Neural progenitor cell (in vitro differentiated cells): ENCODE data around the gene SPINK1. TPM values are rescaled to one million over a fixed set of nuclear protein-coding genes. Genes with fewer than 3 reads are reported as not detected.
"Not testable (repeated sequence)": the region's sequence is repeated elsewhere in the genome, so short reads cannot be mapped to it uniquely, and the experiment has no call there.

Source experiments
- DNase-seq: peaks from one replicate; pipeline ENCODE4 v3.0.0-alpha.2; 2016; ENCODE audit warnings: low spot score
- H2AFZ ChIP-seq: fragments of 200-600 bp; sonication (generic); replicated peaks from 2 replicates; pipeline ENCODE4 v1.6.1; 2016; ENCODE audit warnings: antibody characterized with exemption
- H3F3A ChIP-seq: fragments of 200-600 bp; sonication (generic); 2 replicates; pipeline ENCODE4 v1.6.1; 2016; ENCODE audit warnings: antibody characterized with exemption, low read depth
- H3K27ac ChIP-seq: fragments of 200-600 bp; sonication (generic); 2 replicates; pipeline ENCODE4 v1.5.1; 2016; ENCODE audit warnings: mild to moderate bottlenecking
- H3K27me3 ChIP-seq: fragments of 200-600 bp; sonication (generic); 2 replicates; pipeline ENCODE4 v1.6.1; 2016; ENCODE audit warnings: mild to moderate bottlenecking, moderate library complexity
- H3K36me3 ChIP-seq: fragments of 200-600 bp; sonication (generic); 2 replicates; pipeline ENCODE4 v1.5.1; 2016
- H3K4me1 ChIP-seq: fragments of 200-600 bp; sonication (generic); 2 replicates; pipeline ENCODE4 v1.6.1; 2016; ENCODE audit warnings: mixed run types
- H3K4me2 ChIP-seq: fragments of 200-600 bp; sonication (generic); 2 replicates; pipeline ENCODE4 v1.6.1; 2016
- H3K4me3 ChIP-seq: fragments of 200-600 bp; sonication (generic); 2 replicates; pipeline ENCODE4 v1.5.1; 2016
- H3K79me2 ChIP-seq: fragments of 200-600 bp; sonication (generic); 2 replicates; pipeline ENCODE4 v1.6.1; 2016; ENCODE audit warnings: low read depth
- H3K9ac ChIP-seq: fragments of 200-600 bp; sonication (generic); 2 replicates; pipeline ENCODE4 v1.6.1; 2016
- H3K9me3 ChIP-seq: fragments of 200-600 bp; sonication (generic); 2 replicates; pipeline ENCODE4 v1.5.1; 2016; ENCODE audit warnings: low read depth
- H4K20me1 ChIP-seq: fragments of 200-600 bp; sonication (generic); 2 replicates; pipeline ENCODE4 v1.6.1; 2016; ENCODE audit warnings: low read depth
- H3K27ac Mint-ChIP-seq: 3 replicates; pipeline ENCODE4 v1.8.0; 2021; ENCODE audit warnings: mixed read lengths
- H3K27me3 Mint-ChIP-seq: 2 replicates; pipeline ENCODE4 v1.8.0; 2022; ENCODE audit warnings: low read depth, mild to moderate bottlenecking, inconsistent platforms, moderate library complexity, mixed read lengths; ENCODE audit not compliant: insufficient read depth
- H3K36me3 Mint-ChIP-seq: 3 replicates; pipeline ENCODE4 v1.8.0; 2021; ENCODE audit warnings: mixed read lengths
- H3K4me1 Mint-ChIP-seq: 3 replicates; pipeline ENCODE4 v1.8.0; 2021; ENCODE audit warnings: mixed read lengths
- H3K4me3 Mint-ChIP-seq: 3 replicates; pipeline ENCODE4 v1.8.0; 2021; ENCODE audit warnings: mild to moderate bottlenecking, moderate library complexity, mixed read lengths
- H3K9me3 Mint-ChIP-seq: 3 replicates; pipeline ENCODE4 v1.8.0; 2020; ENCODE audit warnings: mixed read lengths
- CTCF ChIP-seq: fragments of 200-600 bp; sonication (generic); IDR thresholded peaks from 2 replicates; pipeline ENCODE4 v1.5.1; 2017; ENCODE audit warnings: antibody characterized with exemption, mild to moderate bottlenecking
- EZH2 ChIP-seq: fragments of 200-600 bp; sonication (generic); IDR thresholded peaks from 2 replicates; pipeline ENCODE4 v1.6.1; 2017; ENCODE audit warnings: antibody characterized with exemption, mild to moderate bottlenecking, moderate library complexity
- EZH2phosphoT487 ChIP-seq: fragments of 200-600 bp; sonication (generic); IDR thresholded peaks from 2 replicates; pipeline ENCODE4 v1.6.1; 2017; ENCODE audit warnings: antibody characterized with exemption
- total RNA-seq: library from RNA; depleted of rRNA; stranded (reverse); fragments of >200 nt; gene quantifications from 2 replicates; pipeline ENCODE4 v1.2.3, GENCODE V29; 2015; ENCODE audit warnings: low replicate concordance

SPINK1 gene
- total RNA-seq, 1 donor from 2014 or later: not detected

DNA sequence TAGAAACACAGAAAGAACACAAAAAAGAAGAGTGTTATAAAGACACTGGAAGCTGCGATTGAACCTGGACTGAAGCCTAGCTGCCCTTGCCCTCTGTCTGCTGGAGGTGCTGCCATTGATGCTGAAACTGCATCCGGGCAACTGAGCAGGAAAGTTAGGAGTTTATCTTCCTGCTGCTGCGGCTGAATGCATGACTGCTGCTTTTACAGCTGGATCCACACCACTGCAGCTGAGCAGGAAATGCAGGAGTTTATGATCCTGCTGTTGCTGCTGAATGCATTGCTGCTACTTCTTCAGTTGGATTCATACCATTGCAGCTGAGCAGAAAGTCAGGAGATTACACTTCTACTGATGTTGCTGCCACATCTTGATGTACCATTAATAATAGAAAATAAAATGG, 27.1 kb downstream of the SPINK1 start:
- TF ChIP-seq EZH2phosphoT487 (no peak), CTCF (no peak), EZH2 (no peak)
- Histone ChIP-seq H3K4me3 (no peak overlapping the region), H3K27me3 (no peaks in the 10 kb centered on the region), H3K36me3 (no peaks in the 10 kb centered on the region), H3K27ac (no peak overlapping the region), H4K20me1 (no peaks in the 10 kb centered on the region), H2AFZ (no peak overlapping the region), H3K4me2 (no peak overlapping the region), H3K4me1 (no peaks in the 10 kb centered on the region), H3K9me3 (no peaks in the 10 kb centered on the region), H3F3A (no peaks in the 10 kb centered on the region), H3K79me2 (no peaks in the 10 kb centered on the region), H3K9ac (no peak overlapping the region)
- Mint-ChIP-seq H3K36me3 (no peaks in the 10 kb centered on the region), H3K4me3 (no peak overlapping the region), H3K4me1 (peaks cover 16% of the 10 kb centered on the region), H3K27ac (no peak overlapping the region), H3K27me3 (peaks cover 2% of the 10 kb centered on the region), H3K9me3 (no peaks in the 10 kb centered on the region)
- DNase-seq: no peak

DNA sequence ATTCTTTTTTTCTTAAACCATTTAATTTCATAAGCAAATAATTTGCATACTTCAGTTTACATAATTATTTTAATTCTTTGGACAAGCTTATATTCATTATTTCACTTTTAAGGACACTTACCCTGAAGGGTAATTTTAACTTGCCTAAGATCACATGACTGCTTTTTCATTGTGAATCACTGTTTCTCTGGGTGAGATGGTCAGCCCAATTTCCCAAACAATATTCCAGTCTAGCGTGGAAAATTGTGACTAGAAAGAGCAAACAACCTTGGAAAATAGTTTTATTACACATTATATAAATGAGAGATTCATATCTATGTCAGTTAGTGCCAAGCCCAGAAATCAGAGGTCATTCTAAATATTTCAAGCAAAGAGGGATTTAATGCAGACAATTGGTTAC, 27.5 kb downstream of the SPINK1 start:
- no peak for DNase-seq
- Histone ChIP-seq H3K4me2 (no peak overlapping the region), H3K27ac (no peak overlapping the region), H3K27me3 (no peaks in the 10 kb centered on the region), H3K36me3 (no peaks in the 10 kb centered on the region), H2AFZ (no peak overlapping the region), H3K9me3 (no peaks in the 10 kb centered on the region), H3K79me2 (no peaks in the 10 kb centered on the region), H3K4me3 (no peak overlapping the region), H3F3A (no peaks in the 10 kb centered on the region), H3K9ac (no peak overlapping the region), H4K20me1 (no peaks in the 10 kb centered on the region), H3K4me1 (no peaks in the 10 kb centered on the region)
- Mint-ChIP-seq H3K9me3 (no peaks in the 10 kb centered on the region), H3K36me3 (no peaks in the 10 kb centered on the region), H3K27me3 (peaks cover 2% of the 10 kb centered on the region), H3K4me3 (no peak overlapping the region), H3K27ac (no peak overlapping the region), H3K4me1 (peaks cover 16% of the 10 kb centered on the region)
- no peak for TF ChIP-seq CTCF
- no peak for TF ChIP-seq EZH2phosphoT487
- no peak for TF ChIP-seq EZH2

GRCh38 chr5:147803161-147803560, 28.3 kb downstream of the SPINK1 start:
- DNase-seq, H3K4me1 ChIP-seq, H3K27ac Mint-ChIP-seq, H3K27me3 ChIP-seq, H3K27me3 Mint-ChIP-seq, H3K9ac ChIP-seq, H3K4me3 Mint-ChIP-seq, H4K20me1 ChIP-seq, H3K36me3 ChIP-seq, H3K4me3 ChIP-seq, H3K27ac ChIP-seq, H3K79me2 ChIP-seq, H3K36me3 Mint-ChIP-seq, H3K9me3 ChIP-seq, H3K4me2 ChIP-seq, H3K9me3 Mint-ChIP-seq, H2AFZ ChIP-seq, H3F3A ChIP-seq: not testable (repeated sequence)
- peaks cover 16% of the 10 kb centered on the region for H3K4me1 Mint-ChIP-seq

DNA sequence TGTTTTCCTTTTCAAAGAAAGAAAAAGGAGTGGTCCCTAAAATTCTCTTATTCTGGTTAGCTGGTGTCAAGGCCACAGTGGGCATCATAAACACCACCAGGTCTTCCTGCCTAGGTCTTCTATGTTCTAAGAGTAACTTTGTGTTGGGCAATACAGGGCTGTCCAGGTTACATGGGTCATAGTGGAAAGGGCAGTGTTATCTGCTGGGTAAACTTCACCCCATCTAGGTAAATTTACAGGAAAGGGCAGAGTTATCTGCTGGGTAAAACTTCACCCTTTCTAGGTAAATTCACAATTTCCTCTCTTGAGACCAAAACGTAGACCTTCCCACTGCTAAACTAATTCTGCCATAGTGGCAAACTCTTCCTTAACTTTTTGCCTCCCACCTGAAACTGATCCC, 30.0 kb downstream of the SPINK1 start:
- H3K27ac ChIP-seq: no peak overlapping the region
- H3F3A ChIP-seq: no peaks in the 10 kb centered on the region
- no peak overlapping the region for H3K4me3 Mint-ChIP-seq
- no peak overlapping the region for H3K9ac ChIP-seq
- peaks cover 16% of the 10 kb centered on the region for H3K4me1 Mint-ChIP-seq
- no peaks in the 10 kb centered on the region for H3K36me3 Mint-ChIP-seq
- H3K9me3 ChIP-seq: no peaks in the 10 kb centered on the region
- no peak overlapping the region for H2AFZ ChIP-seq
- TF ChIP-seq CTCF: no peak
- TF ChIP-seq EZH2phosphoT487: no peak
- TF ChIP-seq EZH2: no peak
- H3K9me3 Mint-ChIP-seq: no peaks in the 10 kb centered on the region
- H3K79me2 ChIP-seq: no peaks in the 10 kb centered on the region
- DNase-seq: no peak
- no peak overlapping the region for H3K4me3 ChIP-seq
- no peaks in the 10 kb centered on the region for H3K4me1 ChIP-seq
- no peaks in the 10 kb centered on the region for H3K27me3 ChIP-seq
- H3K27ac Mint-ChIP-seq: no peak overlapping the region
- H4K20me1 ChIP-seq: no peaks in the 10 kb centered on the region
- H3K36me3 ChIP-seq: no peaks in the 10 kb centered on the region
- H3K4me2 ChIP-seq: no peak overlapping the region
- H3K27me3 Mint-ChIP-seq: peaks cover 2% of the 10 kb centered on the region
